DMS153 treated with DMSO at 0.1 percent for 48 hours (cell line): ENCODE data around the gene IL17C.

Experiments
- DNase-seq: peaks from one replicate; lab custom pipeline; 2025; ENCODE audit not compliant: unreplicated experiment; lab: John Stamatoyannopoulos, UW

The IL17C gene

DNA sequence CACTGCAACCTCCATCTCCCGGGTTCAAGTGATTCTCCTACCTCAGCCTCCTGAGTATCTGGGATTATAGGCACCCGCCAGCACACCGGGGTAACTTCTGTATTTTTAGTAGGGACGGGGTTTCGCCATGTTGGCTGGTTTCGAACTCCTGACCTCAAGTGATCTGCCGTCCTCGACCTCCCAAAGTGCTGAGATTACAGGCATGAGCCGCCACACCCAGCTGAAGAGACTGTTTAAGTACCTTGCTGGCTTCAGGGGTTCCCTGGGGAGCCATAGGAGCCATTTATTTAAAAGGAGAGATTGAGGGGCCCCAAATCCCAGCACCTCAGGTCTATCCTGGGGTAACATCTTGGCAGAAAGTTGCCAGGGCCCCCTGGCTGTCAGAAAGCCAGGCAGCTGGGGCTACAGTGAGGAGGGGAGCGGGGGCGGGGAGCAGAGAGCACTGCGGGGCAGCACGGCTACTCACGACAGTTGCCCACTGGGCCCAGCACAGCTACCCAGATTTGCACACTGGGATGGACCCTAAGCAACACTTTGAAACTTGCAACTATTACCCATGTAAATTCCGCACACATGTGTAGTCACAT is 46.3 kb downstream of the IL17C start:
- no peak for DNase-seq

DNA sequence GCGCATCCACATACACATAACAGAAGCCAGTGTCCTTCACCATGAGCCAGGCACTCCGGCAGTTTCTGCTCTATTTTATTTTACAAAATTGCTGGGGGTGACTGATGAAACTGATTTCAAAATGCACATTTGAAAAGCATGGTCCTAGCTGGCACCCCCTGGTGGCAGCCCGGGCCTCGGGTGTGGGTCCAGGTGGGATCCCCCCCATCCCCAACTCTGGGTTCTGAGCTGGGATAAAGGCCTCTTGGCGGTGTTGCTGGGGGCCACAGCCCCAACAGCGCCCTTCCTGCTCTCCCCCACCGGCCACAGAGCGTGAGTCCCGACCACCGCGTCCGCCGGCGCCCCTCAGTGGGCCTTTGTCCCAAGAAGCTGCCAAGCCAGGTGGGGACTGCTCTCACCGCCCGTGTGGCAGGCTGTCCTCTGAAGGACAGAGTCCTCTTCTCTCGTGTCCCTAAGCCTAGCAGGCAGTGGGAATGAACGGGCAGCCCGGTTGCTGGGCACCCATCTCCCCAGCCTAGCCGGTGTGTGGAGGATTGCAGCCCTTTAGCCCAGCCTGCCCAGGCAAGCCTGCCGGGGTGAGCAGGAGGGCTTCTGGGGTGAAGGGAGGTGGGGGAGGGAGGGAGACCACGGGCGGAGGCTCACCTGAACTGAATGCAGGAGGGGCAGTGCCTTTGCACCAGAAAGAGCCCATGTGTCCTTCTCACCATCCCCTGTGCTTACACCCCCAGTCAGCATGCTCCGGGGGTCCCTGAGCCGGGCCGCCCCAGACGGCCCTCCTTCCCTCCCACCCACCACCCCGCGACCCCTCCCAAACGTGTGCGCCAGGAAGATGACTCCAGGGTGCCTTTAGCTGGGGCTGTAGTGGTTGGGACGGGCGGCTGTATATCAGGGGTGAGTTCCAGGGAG is 47.0 kb downstream of the IL17C start:
- no peak for DNase-seq

DNA sequence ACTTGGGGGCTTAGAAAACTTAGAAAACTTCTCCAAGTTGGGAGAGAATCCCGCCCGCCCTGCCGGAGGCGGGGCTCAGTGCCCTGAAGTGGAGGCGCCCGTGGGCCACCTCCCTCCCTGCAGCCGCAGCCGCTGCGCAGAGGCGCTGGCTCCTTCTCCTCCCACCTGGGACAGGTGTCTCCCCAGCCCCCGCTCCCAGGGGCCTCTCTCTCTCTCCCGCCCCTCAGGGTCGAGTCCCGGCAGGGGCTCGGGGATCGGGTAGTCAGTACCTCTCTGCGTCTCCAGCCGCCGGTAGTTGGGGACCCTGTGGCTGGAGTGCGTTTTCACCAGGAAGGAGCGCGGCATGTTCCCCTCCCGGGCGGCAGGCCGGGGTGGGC is 47.7 kb downstream of the IL17C start:
- no peak for DNase-seq

DNA sequence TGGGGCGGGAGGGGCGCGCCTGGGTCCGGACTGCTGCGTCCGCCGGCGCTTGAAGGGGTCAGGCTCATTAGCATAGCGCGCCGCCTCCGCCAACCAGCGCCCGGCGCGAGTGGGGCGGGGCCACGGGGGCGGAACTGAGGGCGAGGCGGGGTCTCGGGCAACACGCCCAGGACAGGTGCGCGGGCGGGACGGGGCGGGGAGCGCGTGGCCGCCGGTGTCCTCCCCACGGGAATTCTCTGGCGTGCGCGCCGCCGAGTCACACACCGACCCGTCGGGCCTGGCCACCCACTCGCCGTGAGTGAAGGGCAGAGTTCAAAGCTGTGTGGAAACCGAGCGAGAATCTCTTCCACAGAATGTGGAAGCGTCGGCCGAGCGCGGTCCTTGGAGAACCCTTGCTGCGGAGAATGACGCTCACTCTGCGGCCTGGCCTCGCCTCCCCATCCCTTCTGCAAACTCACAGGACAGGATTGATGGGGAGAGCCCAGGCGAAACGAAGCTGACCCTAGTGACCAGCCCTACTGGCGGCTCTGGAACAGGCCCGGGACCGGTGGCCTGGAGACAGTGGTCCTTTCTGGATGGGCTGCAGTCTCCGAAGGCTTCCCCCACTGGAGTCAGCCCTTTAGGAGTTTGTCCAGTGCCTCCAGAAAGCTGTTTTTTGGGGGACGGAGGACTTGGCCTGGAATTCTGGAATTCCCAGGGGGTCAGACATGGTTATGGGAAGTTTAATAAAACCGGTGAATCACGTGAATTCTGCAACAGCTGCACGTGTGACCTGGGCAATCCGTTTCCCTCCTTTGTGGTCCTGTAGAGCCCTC is 48.3 kb downstream of the IL17C start, which contains the start of gene SNAI3:
Gene SNAI3 (minus strand): TSS at position 69 of the 815 bp plus-strand sequence. CDS start 101 bp downstream, outside the sequence.
- peak; percentile 53 for DNase-seq

DNA sequence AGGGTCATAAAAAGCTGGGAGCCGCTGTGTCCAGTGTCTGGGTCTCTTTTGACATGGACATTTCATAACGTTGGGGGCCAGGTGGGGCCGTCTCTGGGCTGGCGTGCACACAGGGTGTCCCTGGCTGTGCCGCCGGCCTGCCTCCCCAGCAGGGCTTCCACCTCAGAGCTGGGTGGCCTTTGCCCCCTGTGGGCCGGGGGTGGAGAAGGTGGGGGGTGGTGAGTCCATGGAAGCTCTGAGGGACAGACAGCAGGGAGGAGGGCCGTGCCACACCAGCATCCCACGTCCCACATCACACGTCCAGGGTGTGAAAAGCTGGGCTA is 48.8 kb downstream of the IL17C start:
- DNase-seq, result no peak

DNA sequence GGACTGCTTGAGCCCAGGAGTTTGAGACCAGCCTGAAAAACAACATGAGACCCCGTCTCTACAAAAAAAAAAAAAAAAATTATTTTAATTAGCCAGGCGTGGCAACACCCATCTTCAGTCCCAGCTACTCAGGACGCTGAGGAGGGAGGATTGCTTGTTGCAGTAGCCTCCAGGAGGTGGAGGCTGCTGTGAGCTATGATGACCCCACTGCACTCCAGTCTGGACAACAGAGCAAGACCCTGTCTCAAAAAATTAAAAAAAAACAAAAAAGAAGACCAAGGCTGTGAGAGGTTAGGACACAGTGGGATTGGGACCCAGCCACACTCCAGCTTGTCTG is 49.3 kb downstream of the IL17C start:
- DNase-seq, result no peak

DNA sequence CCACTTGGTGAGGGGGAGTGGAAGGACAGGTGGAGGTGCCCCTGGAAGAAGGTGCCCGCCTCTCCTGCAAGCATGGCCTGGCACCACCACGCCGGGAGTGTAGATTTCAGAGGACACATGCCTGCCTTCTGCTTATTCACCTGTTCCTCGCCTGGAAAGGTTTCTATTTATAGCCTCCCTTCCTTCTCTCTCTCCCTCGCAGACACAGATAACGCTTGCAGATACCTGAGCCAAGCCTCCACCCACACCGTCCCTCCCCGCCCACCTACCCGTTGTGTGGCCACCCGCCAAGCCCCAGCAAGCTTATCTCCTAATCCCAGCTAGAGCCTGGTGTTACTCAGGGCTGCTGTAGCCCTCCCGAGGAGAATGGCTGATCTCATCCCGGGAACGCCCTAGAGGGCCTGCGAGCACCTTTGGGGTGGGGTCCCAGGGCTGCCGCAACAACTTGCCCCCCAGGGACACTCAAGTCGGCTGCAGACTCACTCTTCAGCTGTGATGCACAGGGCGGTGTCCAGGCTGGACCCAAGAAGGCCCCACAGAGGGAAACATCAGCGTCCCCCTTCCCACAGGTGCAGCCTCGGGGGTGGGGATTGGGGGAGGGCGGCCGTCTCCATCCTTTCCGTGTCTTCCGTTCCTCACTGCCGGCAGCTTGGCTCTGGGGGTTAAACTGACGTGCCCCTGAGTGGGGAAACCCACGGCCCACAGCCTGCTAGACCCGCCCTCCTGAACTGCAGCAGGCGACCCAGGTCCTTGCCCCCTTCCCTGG is 49.8 kb downstream of the IL17C start:
- peak; percentile 78 for DNase-seq
